Duodenal mucosa (tissue), 2 donors: Measurements from ENCODE around the gene DYDC1.

Source experiments
- H3K27ac ChIP-seq: one replicate; pipeline ENCODE4 v1.7.0; 2013; ENCODE audit warnings: low read depth, low read length
- H3K27me3 ChIP-seq, 2 donors: one replicate each; pipeline ENCODE4 v1.7.0; 2013; ENCODE audit warnings: low read length in 2 of 2, control low read depth in 1 of 2; ENCODE audit not compliant: insufficient read depth in 2 of 2, control insufficient read depth in 1 of 2
- H3K36me3 ChIP-seq, 2 donors: one replicate each; pipeline ENCODE4 v1.7.0; 2013; ENCODE audit warnings: low read length in 2 of 2, control low read depth in 1 of 2; ENCODE audit not compliant: insufficient read depth in 2 of 2, control insufficient read depth in 1 of 2
- H3K4me1 ChIP-seq, 2 donors: one replicate each; pipeline ENCODE4 v1.7.0; 2013; ENCODE audit warnings: low read length in 2 of 2, control low read depth in 1 of 2; ENCODE audit not compliant: insufficient read depth in 2 of 2, control insufficient read depth in 1 of 2
- H3K4me3 ChIP-seq, 2 donors: one replicate each; pipeline ENCODE4 v1.7.0; 2013; ENCODE audit warnings: low read length in 2 of 2, low read depth in 1 of 2
- H3K9ac ChIP-seq, 2 donors: one replicate each; pipeline ENCODE4 v1.7.0; 2013; ENCODE audit warnings: low read length in 2 of 2, low read depth in 1 of 2
- H3K9me3 ChIP-seq, 2 donors: one replicate each; pipeline ENCODE4 v1.7.0; 2013; ENCODE audit warnings: low read length in 2 of 2, control low read depth in 1 of 2; ENCODE audit not compliant: control insufficient read depth in 1 of 2

Gene DYDC1

DNA sequence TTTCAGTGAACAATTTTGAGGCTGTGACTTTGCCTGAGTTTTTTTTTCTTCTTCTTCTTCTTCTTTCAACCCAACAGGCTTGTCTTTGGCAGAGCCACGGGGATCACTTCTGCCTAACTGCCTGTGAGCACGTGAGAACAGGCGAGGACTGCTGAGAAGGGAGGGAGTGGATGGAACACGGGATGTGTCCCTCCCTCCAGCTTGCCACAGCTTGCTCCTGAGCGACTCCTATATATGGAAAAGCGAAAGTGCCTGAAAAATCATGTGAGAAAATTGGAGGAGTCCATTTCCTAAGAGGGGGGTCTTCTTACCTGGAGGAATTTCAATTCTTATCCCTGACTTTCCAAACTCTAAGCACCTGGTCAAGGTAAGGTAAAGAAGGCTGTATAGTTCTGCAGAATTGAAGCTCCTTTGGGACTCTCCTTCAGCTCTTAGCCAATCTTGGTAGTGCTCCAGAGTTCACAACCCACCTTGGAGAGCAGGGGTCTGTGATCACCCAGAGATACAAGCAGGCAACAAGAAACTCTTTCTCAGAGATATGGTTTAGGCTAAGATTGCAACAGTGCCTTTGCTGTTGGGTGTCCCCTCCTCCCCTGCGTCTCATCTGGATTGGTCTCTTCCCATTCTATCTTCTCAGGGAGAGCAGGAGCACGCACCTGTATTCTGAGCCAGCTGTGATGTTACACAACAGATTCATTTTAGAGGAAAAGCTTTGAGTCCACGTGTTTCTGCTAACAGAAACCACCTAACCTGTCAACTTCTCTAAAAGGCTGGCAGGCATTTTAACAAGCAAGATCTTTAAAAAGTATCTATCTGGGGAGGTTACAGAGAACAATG is 66.9 kb downstream of the DYDC1 start, which contains the start of gene MAT1A:
TSS of gene MAT1A (minus strand) at position 208 of the 837 bp plus-strand sequence. CDS start 235 bp downstream, outside the sequence.
- no peak within 1 kb of the TSS for H3K27ac ChIP-seq
- peaks cover 3 to 6% of the 10 kb centered on the region in 2 donors for H3K4me1 ChIP-seq
- no peaks in the 10 kb centered on the region for H3K9me3 ChIP-seq
- peak within 1 kb of the TSS in 1 of 2 donors; percentile 25 for H3K4me3 ChIP-seq
- no peak within 1 kb of the TSS for H3K9ac ChIP-seq
- no peaks in the 10 kb centered on the region for H3K36me3 ChIP-seq
- peaks cover 0 to 4% of the 10 kb centered on the region in 2 donors for H3K27me3 ChIP-seq

DNA sequence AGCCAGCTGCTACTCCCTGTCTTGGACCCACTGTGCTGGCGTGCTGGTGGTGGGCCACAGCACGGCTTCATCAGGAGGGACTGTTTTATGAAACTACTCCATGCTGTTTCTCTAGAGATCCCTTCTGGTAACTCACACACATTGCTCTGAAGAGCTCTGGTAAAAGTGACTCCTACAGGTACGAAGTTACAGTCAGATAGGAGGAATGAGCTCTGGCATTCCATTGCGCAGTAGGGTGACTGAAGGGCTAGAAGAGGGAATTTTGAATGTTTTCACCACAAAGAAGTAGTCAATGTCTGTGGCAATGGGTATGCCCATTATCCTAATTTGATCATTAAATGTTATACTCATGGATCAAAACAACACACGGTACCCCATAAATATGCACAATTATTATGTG is 67.7 kb downstream of the DYDC1 start:
- Histone ChIP-seq H3K36me3 (no peaks in the 10 kb centered on the region), H3K4me1 (peaks cover 3 to 6% of the 10 kb centered on the region in 2 donors), H3K4me3 (no peak overlapping the region), H3K27me3 (peaks cover 0 to 4% of the 10 kb centered on the region in 2 donors), H3K9me3 (no peaks in the 10 kb centered on the region), H3K9ac (no peak overlapping the region), H3K27ac (no peak overlapping the region)
